VCaP (cell line): ENCODE results near the gene ATG16L2.

Experiments used
- H3K27ac ChIP-seq: fragments of 450-650 bp; 2 replicates; pipeline ENCODE4 v1.5.1; 2017
- TF ChIP-seq, protein P1 (sequence below): fragments of 450-650 bp; conservative IDR thresholded peaks from 2 replicates; pipeline ENCODE4 v1.5.1; 2017; ENCODE audit warnings: mild to moderate bottlenecking, moderate library complexity

Gene ATG16L2

DNA sequence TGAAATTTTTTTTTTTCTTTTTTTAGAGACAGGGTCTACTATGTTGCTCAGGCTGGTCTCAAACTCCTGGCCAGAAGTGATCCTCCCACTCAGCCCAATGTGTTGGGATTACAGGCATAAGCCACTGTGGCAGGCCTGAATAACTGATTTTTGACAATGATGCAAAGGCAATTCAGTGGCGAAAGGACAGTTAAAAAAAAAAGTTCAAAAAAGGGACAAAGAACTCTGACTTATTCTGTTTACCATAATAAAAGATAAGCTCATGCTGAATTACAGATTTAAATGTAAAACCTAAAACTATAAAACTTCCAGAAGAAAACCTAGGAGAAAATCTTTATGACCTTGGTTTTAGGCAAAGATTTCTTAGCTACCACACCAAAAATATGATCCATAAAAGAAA, 48.9 kb downstream of the ATG16L2 start:
- no peak overlapping the region for H3K27ac ChIP-seq
- TF ChIP-seq, protein P1, sequence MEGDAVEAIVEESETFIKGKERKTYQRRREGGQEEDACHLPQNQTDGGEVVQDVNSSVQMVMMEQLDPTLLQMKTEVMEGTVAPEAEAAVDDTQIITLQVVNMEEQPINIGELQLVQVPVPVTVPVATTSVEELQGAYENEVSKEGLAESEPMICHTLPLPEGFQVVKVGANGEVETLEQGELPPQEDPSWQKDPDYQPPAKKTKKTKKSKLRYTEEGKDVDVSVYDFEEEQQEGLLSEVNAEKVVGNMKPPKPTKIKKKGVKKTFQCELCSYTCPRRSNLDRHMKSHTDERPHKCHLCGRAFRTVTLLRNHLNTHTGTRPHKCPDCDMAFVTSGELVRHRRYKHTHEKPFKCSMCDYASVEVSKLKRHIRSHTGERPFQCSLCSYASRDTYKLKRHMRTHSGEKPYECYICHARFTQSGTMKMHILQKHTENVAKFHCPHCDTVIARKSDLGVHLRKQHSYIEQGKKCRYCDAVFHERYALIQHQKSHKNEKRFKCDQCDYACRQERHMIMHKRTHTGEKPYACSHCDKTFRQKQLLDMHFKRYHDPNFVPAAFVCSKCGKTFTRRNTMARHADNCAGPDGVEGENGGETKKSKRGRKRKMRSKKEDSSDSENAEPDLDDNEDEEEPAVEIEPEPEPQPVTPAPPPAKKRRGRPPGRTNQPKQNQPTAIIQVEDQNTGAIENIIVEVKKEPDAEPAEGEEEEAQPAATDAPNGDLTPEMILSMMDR: no peak

DNA sequence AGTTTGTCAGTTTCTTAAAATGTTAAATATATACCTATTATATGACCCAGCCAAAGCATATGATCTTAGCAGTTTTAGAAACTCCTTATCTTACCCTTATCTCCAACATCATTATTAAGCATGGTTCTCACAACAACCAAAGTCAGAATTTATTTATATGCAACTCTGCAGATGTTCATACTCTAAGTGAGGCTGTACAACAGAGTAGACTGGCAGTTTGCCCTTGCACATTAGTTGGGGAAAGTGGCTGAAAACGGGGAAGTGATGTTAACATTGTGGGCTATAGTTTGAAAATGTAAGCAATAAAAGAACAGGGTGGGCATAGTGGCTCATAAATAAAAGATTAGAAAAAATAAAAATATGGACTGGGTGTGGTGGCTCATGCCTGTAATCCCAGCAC, 49.7 kb downstream of the ATG16L2 start:
- TF ChIP-seq, protein P1: no peak

DNA sequence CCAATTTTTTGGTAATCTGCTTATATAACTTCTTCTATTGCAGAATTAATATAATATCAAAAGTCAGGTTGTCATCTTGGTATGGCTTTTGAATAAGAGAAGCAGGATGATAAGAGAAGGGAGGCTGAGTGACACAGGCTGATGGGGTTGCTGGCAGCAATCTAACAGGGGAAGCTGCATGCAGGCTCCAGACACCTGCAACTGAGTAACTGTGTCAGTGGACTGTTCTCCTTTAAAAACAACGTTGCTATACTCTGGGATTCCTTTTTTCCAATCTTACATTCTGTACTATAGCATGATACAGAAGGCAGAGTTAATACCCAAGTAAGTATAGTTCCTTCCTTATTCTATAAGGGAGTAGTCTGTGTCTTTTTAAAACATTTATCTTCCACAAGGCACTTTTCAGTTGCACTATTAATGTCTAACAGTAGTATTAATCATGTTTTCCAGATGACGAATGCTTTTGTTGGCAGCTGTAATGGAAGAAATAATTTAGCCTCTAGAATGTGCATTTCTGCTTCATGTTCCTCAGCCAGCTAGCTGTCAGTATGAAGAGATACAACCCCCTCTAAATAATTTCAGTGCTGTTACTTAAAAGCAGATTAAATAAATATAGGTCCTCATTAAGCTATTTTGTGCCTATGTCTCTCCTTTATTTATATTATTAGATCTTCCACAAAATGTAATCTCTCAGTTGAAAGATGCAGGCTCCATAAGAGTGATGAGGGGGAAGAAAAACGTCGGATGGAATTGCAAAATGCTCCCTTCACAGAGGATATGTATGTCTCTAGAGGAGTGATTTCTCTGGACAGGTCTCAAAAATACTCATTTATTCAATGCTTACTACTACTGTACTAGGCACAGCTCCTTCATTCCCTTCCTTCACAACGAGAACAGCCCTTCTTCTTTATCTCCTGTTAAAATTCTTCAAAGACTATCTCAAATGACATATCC, 50.8 kb downstream of the ATG16L2 start:
- TF ChIP-seq, protein P1: no peak
- H3K27ac ChIP-seq: no peak overlapping the region

More for the DNA sequence above, 49.7 kb downstream of the ATG16L2 start:
- no peak overlapping the region for H3K27ac ChIP-seq

DNA sequence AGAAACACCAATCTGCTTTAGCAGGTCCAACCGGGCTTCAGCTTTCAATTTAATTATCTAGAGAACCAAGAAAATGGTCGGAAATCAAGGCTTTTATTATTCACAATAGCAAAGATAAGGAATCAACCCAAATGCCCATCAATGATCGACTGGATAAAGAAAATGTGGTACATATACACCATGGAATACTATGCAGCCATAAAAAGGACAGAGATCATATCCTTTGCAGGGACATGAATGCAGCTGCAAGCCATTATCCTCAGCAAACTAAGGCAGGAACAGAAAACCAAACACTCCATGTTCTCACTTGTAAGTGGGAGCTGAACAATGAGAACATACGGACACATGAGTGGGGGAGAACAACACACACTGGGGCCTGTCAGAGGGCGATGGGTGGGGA, 53.8 kb downstream of the ATG16L2 start:
- TF ChIP-seq, protein P1: no peak

DNA sequence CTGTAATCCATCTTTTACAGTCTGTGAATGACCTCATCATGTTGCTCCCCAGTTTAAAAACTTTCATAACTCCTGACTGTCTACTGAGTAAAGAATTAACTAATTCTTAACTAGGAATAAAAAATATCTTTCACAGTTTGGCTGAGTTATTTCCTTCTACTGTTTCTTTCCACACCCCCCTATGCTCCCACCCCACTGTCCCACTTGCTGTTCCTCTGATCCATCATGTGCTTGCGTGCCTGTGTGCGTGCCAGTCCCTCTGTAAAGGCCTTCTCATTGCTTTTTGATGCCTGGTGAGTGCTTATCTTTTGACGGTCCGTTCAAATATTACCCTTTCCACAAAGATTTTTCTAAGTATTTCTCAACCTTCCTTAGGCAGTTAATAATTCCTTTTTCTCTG, 55.6 kb downstream of the ATG16L2 start:
- TF ChIP-seq, protein P1: no peak

More for the DNA sequence above, 53.8 kb downstream of the ATG16L2 start:
- H3K27ac ChIP-seq: no peak overlapping the region

DNA sequence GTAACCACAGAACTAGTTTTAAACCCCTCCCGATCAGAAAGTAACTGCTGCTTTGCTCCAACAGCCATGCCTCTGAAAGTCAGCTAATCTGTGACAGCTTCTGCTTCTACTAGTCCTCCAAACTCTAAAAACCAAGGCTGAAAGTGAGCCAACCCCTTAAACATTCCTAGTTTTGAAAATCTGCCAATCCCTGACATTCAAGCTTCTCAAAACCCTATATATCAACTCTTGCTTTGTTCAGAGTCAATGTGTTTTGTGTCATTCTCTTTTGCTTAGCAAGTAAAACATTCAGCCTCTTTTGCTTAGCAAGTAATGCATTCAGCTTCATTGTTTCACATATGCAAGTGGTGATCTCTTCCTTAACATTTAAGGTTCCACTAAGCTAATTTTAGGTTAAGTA, 56.9 kb downstream of the ATG16L2 start:
- TF ChIP-seq, protein P1: no peak
- no peak overlapping the region for H3K27ac ChIP-seq

More for the DNA sequence above, 55.6 kb downstream of the ATG16L2 start:
- no peak overlapping the region for H3K27ac ChIP-seq

DNA sequence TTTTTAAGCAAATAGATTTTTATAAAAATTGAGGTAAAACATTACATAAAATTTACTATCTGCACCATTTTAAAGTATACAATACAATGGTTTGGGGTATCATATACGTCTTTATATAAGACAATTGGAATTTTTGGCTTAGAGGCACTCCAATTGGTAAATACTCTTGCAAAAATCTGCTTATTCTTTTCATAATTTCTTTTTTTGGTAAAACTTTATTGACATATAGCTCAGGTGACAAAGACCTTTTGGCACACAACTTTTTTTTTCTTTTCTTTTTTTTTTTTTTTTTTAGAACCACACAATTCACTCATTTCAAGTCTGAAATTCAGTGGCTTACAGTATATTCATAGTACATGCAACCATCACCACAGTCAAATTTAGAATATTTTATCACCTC, 57.8 kb downstream of the ATG16L2 start:
- TF ChIP-seq, protein P1: no peak
- H3K27ac ChIP-seq: no peak overlapping the region
